Measurements from ENCODE around the gene NTRK2. TPM values are rescaled to one million over a fixed set of nuclear protein-coding genes. Genes with fewer than 3 reads are reported as not detected.
"Not testable (repeated sequence)": the region's sequence is repeated elsewhere in the genome, so short reads cannot be mapped to it uniquely, and the experiment has no call there.

Gene NTRK2
- polyA plus RNA-seq, 3 donors = 7.0 to 11.7 (median 11.1) TPM

DNA sequence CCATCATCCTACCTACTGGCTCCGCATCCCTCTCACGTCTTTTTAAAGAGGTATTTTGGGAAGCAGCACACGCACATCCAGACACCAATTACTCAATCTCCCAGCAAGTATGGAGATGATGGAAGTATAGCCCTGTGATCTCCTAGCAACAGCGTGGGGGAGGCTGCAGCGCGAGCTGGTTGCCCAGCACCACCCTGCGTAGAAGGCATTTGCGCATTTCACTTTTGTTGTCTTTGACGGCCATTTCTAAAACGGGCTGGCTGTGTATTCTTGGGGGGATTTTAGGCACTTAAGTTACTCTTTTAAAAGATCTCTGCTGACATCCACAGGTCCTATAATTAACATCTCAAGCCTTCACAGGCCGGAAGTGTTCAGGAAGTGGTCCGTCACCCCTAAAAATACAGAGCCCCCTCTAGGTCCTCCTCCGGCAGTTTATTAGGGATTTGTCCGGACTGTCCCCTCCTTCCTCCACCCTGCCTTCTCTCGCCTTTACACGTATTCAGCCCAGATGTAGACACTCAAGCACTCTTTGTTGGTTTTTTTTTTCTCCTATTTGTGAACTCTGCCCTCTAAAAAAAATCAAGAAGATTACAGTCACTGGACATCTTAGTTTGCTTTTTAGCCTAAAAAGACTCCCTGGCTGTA lies 371.4 kb downstream of the NTRK2 start:
- 38 to 43% (median 43%) methylated on average over 16 of the region's 16 CpGs for WGBS, 3 donors
- H3K27ac ChIP-seq (ENCODE audit: low read depth, low read length) = no peak overlapping the region

DNA sequence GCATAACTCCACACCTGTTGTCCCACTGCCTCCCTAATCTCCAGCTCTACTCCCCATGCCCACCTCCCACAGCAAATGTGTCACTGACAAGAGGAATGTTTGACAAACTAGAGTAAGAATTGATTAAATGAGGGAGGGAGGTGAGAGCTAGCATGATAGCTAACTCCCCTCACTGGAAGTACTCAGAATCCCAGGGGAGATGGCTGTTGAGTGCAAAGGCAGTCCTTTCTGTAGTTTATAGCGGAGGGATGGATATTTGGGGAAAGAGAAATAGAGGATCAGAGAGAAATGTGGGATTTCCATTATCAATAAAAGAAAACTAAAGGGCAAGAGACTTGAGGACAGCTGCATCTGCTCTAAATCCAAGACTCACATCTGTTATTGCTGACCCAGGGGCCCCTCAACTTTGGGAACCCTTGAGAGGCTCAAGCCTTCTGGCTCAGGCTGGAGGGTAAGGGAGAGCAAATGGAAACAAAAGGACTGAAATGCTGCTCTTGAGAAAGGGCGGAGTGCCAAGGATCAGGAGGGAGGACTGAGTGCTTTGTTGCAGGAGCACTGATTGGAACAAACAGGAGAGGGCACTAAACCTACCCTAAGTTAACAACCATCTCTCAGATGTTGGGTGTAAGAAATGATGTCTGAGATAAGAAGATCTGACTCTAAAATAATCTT lies 372.1 kb downstream of the NTRK2 start:
- 86 to 91% (median 87%) methylated on average over 2 of the region's 2 CpGs for WGBS, 3 donors
- no peak overlapping the region for H3K27ac ChIP-seq (ENCODE audit: low read depth, low read length)

DNA sequence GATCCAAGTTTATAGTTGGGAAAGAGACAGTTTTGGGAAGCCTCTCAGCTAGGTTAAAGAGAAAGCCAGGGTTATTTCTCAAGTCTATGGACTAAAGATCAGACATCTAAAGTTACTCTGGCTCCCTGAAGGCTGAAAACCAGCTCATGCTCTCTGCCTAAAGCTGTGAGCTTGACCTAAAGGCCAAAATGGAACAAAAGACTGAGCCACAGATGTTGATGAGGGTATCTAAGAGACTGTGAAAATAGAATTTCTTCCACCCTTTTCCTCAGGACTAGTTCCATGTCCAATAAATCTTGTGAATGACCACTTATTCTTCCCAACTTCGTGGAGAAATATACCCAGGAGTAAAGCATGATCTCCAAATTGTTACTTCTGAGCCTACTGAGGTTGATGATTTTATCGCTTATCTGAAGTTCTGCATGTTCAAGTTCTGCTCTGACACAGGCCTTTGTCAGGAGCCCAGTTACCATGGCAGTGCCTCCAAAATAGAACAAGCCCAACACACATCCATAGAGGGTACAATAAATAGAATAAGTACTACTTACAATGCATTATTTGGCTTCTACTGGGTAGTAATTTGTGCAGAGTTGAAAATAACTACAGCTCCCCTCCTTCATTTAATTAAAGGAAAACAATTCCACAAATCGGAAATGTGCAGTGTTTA lies 373.6 kb downstream of the NTRK2 start:
- 55 to 83% (median 70%) methylated on average over 3 of the region's 3 CpGs for WGBS, 3 donors
- H3K27ac ChIP-seq (ENCODE audit: low read depth, low read length) = no peak overlapping the region

DNA sequence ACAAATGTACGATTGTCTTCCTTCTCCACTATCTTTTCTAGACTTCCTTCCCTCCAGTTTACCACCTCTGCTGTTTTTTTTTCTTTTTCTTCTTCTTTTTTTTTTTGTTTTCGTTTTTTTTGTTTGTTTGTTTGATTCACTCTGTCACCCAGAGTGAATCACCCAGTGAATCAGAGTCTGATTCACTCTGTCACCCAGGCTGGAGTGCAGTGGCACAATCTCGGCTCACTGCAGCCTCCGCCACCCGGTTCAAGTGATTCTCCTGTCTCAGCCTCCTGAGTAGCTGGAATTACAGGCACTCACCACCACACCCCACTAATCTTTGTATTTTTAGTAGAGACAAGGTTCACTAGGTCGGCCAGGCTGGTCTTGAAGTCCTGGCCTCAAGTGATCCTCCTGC lies 375.7 kb downstream of the NTRK2 start:
- 80 to 84% (median 83%) methylated on average over 6 of the region's 6 CpGs for WGBS, 3 donors
- no peak overlapping the region for H3K27ac ChIP-seq (ENCODE audit: low read depth, low read length)

DNA sequence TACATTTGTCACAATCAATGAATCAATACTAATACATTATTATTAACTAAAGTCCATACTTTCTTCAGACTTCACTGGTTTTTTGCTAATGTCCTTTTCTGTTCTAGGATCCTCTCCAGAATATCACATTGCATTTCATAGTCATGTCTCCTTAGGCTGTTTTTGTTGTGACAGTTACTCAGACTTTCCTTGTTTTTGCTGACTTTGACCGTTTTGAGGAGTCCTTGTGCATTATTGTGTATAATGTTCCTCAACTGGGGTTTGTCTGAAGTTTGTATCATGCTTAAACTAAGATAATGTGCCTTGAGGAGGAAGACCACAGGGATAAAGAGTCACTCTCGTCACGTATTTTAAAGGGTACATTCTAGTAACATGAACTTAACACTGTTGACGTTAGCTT lies 376.9 kb downstream of the NTRK2 start:
- 84 to 89% (median 85%) methylated on average over 4 of the region's 4 CpGs for WGBS, 3 donors
- no peak overlapping the region for H3K27ac ChIP-seq (ENCODE audit: low read depth, low read length)

DNA sequence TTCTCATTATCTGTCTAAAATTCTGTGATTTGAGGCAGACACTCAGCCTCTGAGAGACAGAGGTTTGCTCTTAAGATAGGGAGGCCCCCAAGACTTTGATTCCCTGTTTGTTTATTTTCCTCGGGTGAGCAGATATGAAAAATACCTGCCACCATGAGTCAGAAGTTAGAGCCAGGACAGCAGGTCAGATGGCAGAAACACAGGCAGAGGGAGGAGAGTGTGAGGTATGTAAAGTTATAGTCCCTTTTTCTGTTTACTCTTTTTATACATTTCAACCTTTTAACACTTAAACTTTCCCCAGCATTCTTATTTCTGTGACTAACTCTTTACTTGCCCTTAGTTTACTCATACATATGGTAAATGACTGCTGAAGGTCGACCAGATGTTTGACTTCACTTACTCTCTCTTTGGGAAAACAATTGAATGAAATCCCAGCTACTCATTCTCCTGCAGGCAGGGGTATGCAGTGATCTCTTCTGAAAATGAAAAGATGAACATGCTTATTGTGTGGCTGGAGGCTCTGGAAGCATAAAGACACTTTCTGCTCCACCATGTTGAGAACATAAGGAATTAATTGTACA lies 383.8 kb downstream of the NTRK2 start:
- H3K27ac ChIP-seq (ENCODE audit: low read depth, low read length) = no peak overlapping the region
- WGBS, 3 donors = 7 to 48% (median 26%) methylated on average over 2 of the region's 2 CpGs

DNA sequence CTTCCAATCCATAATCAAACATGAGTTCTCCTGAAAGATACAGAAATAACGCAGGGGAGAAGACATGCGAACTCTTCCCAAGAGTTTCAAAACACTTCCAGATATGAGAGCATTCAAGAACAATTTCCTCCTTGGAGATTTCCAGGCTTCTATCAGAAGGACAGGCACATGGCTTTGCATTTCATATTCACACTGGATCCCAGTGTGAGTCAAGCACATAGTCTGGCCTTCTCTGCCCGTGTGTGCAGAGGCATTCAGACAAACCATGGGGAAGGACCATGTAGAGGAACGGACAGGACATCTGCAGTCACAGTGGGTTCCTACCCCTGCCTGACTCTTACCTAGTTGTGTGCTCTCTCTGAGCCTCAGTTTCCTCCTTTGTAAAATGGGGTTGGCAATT lies 384.5 kb downstream of the NTRK2 start:
- 76 to 87% (median 85%) methylated on average over 4 of the region's 4 CpGs for WGBS, 3 donors
- no peak overlapping the region for H3K27ac ChIP-seq (ENCODE audit: low read depth, low read length)

DNA sequence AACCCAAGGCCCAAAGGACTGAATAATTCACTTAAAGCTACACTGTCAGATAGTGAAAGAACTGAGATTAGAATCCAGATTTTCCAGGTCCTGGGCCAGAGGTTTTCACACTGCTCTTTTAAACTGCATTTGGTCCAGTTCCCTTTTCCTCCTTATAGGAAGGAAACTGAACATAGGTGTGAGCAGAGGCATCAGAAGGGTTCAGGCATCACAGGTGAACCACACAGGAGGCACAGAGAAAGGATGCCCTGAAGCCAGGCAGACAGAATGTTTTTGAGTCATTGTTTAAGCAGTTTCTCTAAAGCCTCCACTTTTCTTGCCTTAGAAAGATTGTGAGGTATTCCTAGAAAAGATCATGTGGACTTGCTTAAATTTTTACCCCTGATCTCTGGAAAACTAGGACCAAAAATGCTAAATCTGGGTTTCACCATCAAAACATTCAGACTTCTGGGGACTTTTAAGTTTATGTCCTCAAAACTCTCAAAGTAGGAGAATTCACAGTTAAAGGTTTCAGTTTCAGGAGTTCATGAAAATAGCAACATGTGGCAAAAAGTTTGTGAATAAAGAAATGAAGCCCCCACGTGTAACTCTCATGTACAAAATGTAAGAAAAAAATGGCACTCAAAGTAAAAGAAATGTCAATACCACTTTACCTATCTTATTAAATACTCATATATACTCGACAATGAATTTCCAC lies 386.1 kb downstream of the NTRK2 start:
- WGBS, 3 donors = 68 to 77% (median 71%) methylated on average over 2 of the region's 2 CpGs
- H3K27ac ChIP-seq (ENCODE audit: low read depth, low read length) = no peak overlapping the region

DNA sequence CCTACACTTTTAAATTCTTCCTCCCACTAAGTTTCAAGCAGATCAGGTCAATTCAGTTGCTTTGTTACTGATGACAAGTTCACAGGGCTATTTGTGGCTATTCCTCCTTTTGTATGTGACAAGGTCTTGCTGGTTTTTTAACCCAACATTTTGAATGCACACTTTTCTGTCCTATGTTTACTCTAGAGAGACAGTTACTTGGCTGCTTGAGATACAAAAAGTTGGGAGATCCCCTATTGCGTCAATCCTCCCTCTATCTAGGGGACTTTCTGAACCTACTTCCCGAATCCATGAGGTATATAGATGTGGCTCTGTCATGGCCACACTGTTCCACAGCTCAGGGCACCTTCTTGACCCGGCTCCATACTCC lies 386.7 kb downstream of the NTRK2 start:
- no peak overlapping the region for H3K27ac ChIP-seq (ENCODE audit: low read depth, low read length)
- 81 to 92% (median 82%) methylated on average over 3 of the region's 3 CpGs for WGBS, 3 donors

DNA sequence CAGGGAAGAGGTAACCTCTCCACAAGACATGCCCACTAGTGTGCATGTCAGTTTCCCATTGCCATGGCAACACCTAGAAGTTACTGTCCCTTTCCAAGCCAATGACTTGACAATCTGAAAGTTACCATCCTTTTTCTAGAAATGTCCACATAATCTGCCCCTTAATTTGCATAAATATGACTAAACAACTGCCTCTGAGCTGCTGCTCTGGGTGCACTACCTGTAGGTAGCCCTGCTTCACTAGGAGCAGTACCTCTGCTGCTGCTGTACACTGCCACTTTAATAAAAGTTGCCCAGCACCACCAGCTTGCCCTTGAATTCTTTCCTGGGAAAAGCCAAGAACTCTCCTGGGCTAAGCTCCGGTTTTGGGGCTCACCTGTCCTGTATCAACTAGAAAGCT lies 392.4 kb downstream of the NTRK2 start:
- 53 to 71% (median 60%) methylated on average over 1 of the region's 1 CpG for WGBS, 3 donors
- no peak overlapping the region for H3K27ac ChIP-seq (ENCODE audit: low read depth, low read length)

DNA sequence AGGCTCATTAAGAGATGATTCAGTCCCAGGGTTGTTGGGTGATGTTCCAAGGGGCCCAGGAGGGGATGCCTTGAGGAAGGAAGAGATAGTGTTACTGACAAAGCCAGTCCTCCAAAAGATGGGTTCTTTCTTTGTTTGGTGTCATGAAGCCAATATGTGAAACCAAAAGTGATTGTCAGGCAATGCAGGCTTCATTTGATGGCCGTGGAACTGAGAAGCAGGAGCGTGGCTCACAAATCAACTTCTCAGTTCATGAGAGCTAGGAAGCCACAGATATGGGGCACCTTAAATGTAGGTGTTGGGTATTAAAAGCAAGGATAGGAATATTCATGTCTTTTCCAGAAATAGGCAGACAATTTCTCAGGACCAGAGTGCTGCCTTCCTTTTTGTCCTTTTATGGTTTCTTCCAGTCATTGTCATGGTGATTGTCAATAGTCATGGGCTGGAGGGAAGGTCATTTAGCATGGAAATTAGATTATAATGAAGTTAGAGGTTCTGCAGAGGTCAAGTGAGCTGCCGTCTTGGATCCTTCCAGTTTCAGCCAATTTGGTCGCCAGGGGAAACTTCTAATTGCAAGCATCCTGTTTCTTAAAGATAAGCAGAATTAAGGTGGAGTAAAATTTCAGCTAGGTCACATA lies 393.0 kb downstream of the NTRK2 start:
- 65 to 73% (median 68%) methylated on average over 4 of the region's 4 CpGs for WGBS, 3 donors
- H3K27ac ChIP-seq (ENCODE audit: low read depth, low read length) = no peak overlapping the region

DNA sequence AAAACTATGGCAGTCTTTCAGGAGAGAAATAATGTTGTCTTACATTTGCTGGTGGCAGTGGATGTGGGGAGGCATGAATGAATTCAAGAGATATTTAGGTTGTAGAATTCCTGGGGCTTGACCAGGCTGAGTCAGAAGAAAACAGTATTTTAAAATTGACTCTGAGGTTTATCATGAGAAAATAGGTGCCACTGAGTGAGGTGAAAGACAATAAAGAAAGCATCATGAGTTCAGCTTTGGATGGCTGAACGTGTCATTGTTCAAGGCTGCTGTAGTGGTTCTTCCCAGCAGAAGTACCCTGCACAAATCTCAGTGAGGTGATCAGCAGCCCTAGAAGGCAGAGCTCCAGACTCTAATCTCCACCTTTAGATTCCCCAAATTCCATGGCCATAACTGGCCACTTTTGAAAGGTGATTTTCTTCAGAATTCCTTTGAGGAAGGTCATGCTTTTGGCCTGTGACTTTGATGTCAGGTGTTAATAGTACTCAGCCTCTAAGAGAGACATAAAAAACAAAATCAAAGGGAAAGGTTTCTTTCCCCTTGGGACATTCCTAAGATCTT lies 395.4 kb downstream of the NTRK2 start:
- H3K27ac ChIP-seq (ENCODE audit: low read depth, low read length) = no peak overlapping the region
- 75 to 95% (median 88%) methylated on average over 1 of the region's 1 CpG for WGBS, 3 donors

DNA sequence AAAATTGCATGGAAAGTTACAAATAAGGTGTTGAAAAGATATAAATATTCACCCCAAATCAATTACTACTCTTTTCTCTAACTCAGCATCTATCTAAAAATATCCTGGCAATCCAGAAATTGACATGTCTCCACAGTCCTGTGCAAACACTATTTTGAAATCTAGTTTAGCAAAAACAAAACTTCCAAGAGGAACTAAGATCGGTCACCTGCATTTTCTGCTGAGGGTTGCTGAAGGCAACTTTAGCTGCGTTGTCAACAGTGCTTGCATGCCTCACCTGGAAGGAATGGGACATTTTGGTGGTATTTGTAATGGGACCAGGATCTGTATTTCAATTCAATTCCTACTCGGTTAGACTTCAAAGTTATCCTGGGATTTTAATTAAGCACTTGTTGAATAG lies 398.3 kb downstream of the NTRK2 start:
- WGBS, 3 donors = 85 to 89% (median 88%) methylated on average over 3 of the region's 3 CpGs
- H3K27ac ChIP-seq (ENCODE audit: low read depth, low read length) = no peak overlapping the region

DNA sequence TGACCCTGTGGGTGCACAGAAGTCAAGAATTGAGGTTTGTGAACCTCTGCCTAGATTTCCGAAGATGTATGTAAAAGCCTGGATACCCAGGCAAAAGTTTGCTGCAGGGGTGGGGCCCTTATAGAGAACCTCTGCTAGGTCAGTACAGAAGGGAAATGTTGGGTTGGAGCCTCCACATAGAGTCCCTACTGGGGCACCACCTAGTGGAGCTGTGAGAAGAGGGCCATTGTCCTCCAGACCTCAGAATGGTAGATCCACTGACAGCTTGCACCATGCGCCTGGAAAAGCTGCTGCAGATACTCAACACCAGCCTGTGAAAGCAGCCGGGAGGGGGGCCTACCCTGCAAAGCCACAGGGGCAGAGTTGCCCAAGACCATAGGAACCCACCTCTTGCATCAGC lies 399.9 kb downstream of the NTRK2 start:
- H3K27ac ChIP-seq (ENCODE audit: low read depth, low read length) = not testable (repeated sequence)
- 79 to 93% (median 81%) methylated on average over 3 of the region's 3 CpGs for WGBS, 3 donors

All from adipose tissue (tissue), 3 donors.